BLaER1 (cell line): Measurements from ENCODE around the gene C2CD4D.

Source experiments
- H3K27ac ChIP-seq: shearing (Covaris generic); formaldehyde crosslinking; 2 replicates; pipeline ENCODE4 v1.8.1; 2022
- H3K27me3 ChIP-seq: shearing (Covaris generic); formaldehyde crosslinking; 2 replicates; pipeline ENCODE4 v1.8.1; 2022
- H3K36me3 ChIP-seq: shearing (Covaris generic); formaldehyde crosslinking; 2 replicates; pipeline ENCODE4 v1.8.1; 2022
- H3K4me1 ChIP-seq: shearing (Covaris generic); formaldehyde crosslinking; 2 replicates; pipeline ENCODE4 v1.8.1; 2022
- H3K4me2 ChIP-seq: shearing (Covaris generic); formaldehyde crosslinking; 2 replicates; pipeline ENCODE4 v1.8.1; 2022
- H3K4me3 ChIP-seq: shearing (Covaris generic); formaldehyde crosslinking; 2 replicates; pipeline ENCODE4 v1.8.1; 2022
- H3K9ac ChIP-seq: shearing (Covaris generic); formaldehyde crosslinking; 2 replicates; pipeline ENCODE4 v1.8.1; 2022
- H3K9me3 ChIP-seq: shearing (Covaris generic); formaldehyde crosslinking; 2 replicates; pipeline ENCODE4 v1.8.1; 2022
- H4K20me1 ChIP-seq: shearing (Covaris generic); formaldehyde crosslinking; 2 replicates; pipeline ENCODE4 v1.8.1; 2022
- Cebpa-rat ChIP-seq: shearing (Covaris generic); IDR thresholded peaks from 2 replicates; pipeline ENCODE4 v1.8.1; 2022

C2CD4D gene

DNA sequence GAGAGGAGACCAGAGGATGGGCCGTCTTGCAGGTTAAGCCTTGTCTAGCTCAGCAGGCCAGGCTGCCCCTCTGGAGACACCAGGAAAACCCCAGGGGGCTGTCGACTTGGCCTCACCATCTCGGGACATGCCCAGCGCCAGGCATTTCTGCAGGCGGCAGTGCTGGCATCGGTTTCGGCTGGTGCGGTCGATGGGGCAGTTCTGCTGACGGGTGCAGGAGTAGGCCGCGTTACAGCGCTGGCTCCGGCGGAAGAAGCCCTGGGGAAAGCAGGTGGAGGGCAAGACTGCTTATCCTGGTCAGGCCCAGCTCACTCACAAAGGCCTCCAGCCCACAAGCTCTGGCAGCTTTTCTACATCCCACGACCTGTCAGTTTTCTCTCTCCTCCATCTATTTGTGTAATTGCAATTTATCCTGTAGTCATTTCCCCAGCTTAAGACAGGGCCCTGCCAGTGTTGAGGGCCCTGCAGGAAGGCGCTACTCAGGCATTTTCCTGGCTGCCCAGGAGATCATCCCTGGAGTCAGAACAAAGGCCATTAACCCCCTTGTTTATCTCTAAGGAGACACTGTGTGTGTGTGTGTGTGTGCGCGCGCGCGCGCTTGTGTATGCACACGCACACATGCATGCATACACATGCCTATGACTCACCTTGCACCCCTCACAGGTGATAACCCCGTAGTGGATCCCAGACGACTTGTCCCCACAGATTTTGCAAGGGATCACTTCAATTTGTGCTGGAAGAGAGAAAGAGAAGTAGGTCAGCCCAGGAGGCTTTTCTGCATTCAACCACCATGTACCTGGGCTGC is 22.9 kb downstream of the C2CD4D start:
- Histone ChIP-seq H3K4me1 (peaks cover 88% of the 10 kb centered on the region), H3K9ac (peak overlapping the region; percentile 54; the same call in 1 of the 2 replicates), H3K4me3 (peak overlapping the region; percentile 34), H3K4me2 (peak overlapping the region; percentile 86), H3K27me3 (no peaks in the 10 kb centered on the region), H3K27ac (peak overlapping the region; percentile 77), H3K9me3 (no peaks in the 10 kb centered on the region), H3K36me3 (no peaks in the 10 kb centered on the region), H4K20me1 (no peaks in the 10 kb centered on the region)
- no peak for TF ChIP-seq Cebpa-rat

DNA sequence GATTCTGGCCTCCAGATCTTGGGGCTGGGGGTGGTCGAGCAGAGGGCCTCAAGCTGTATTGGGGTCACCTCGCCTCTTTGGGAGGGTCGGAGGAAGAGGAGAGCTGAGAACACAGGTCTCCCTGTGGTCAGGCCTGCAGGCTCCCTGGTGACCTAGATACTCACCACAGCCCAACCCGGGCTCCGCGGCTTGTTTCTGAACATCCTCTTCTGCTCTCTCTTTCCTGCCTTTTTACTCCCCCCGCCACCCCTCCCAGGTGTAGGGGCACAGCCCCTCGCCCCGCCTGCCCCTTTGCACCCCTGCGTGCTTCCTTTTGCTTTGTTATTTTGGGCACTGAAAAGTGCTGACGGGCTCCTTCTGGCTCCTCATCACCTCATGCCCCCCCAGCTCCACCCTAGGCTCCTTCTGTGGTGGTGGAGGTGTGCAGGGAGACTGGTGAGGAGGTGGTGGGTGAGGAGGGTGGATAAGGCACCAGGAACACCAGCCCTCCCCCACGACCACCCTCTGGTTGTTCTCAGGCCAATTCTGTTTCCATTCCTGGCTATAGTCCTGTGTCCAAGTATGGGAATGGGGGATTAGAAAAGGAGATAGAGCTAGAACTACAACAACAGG is 23.8 kb downstream of the C2CD4D start:
- Histone ChIP-seq H3K4me1 (peaks cover 83% of the 10 kb centered on the region), H3K27me3 (no peaks in the 10 kb centered on the region), H4K20me1 (no peaks in the 10 kb centered on the region), H3K4me3 (peak overlapping the region; percentile 34; the same call in 1 of the 2 replicates), H3K9me3 (no peaks in the 10 kb centered on the region), H3K36me3 (no peaks in the 10 kb centered on the region), H3K4me2 (peak overlapping the region; percentile 86), H3K9ac (peak overlapping the region; percentile 54; the same call in 1 of the 2 replicates), H3K27ac (peak overlapping the region; percentile 77)
- no peak for TF ChIP-seq Cebpa-rat

DNA sequence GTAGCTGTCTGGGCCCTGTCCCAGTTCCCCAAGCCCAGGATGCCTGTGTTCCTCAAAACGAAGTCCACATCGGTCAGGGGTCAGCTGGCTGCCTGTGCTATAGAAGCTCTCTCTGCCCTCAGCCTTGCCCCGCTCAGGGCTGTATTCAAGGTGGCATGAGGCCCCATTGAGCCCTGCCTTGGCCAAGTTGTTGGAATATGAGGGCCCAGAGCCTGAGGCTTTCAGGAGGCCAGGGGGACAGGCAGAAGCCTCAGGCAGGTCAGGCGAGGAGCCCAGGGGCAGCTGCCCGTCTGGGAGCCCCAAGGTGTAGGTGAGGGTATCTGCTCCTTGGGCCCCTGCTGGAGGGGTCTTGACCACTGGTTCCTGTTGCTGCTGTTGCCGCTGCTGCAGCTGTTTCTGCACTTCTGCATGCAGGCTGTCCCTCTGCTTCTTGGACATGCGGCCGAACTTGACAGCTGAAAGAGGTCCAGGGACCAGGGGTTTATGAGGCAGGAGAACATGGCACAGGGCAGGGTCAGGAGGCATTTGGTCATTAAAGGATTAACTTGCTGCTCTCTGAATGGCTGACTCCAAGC is 24.6 kb downstream of the C2CD4D start:
- Histone ChIP-seq H3K36me3 (no peaks in the 10 kb centered on the region), H3K9me3 (no peaks in the 10 kb centered on the region), H4K20me1 (no peaks in the 10 kb centered on the region), H3K9ac (no peak overlapping the region), H3K4me3 (no peak overlapping the region), H3K27ac (no peak overlapping the region), H3K27me3 (no peaks in the 10 kb centered on the region), H3K4me2 (peak overlapping the region; percentile 86), H3K4me1 (peaks cover 76% of the 10 kb centered on the region)
- TF ChIP-seq Cebpa-rat: no peak

DNA sequence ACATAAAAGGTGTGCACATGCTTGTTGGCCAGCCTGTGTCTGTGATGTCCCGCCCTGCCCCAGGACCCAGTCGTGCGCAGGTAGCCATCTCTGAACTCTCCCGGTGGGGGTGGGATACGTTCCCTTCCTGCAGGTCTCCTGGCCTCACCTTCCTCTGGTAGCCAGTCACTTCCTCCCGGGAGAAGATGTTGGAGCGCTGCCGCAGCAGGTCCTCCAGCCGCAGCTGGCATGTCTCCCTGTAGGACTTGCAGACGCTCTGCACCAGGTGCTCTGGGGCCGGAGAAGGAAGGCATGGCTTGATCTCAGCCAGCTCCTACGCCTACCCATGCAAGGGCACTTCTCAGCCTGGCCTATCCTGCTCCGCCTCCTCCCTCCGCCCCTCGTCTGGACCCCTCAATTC is 25.2 kb downstream of the C2CD4D start:
- Histone ChIP-seq H3K27me3 (no peaks in the 10 kb centered on the region), H3K36me3 (no peaks in the 10 kb centered on the region), H3K27ac (no peak overlapping the region), H3K9me3 (no peaks in the 10 kb centered on the region), H3K9ac (no peak overlapping the region), H3K4me2 (peak overlapping the region; percentile 86), H3K4me3 (no peak overlapping the region), H4K20me1 (no peaks in the 10 kb centered on the region), H3K4me1 (peaks cover 72% of the 10 kb centered on the region)
- TF ChIP-seq Cebpa-rat: no peak

DNA sequence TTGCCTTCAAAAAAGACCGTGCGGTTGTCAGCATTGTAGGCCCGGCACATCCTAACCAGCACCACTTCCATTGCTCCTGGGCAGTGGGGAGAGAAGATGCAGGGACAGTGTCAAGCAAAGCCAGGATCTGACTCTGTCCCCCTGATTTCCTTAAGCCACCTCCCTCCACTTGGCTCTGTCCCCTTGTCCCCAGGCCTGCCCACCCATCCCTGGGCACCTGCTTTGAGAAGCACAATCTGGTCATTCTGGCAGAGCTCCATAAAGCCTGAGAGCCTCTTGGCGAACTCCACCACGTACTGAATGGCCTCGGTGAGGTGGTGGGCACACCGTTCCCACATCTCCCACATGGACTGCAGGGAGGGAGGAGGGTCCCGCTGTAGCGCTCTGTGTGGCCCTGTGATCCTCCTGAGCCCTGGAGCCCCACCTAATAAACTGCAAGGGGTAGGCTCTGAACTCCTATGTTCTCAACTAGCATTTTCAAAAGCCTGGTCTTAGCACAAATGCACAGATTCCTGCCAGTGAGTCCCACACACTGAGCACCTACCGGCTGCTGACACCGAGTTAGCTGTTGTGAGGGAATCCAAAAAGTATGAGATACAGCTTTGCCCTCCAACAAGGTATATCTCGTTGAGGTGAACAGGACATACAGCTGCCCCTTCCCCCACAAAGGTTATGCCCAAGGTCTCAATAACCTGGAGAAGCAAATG is 26.2 kb downstream of the C2CD4D start:
- Histone ChIP-seq H4K20me1 (no peaks in the 10 kb centered on the region), H3K4me2 (no peak overlapping the region), H3K36me3 (no peaks in the 10 kb centered on the region), H3K4me3 (no peak overlapping the region), H3K27me3 (no peaks in the 10 kb centered on the region), H3K9me3 (no peaks in the 10 kb centered on the region), H3K4me1 (peaks cover 72% of the 10 kb centered on the region), H3K27ac (no peak overlapping the region), H3K9ac (no peak overlapping the region)
- no peak for TF ChIP-seq Cebpa-rat

DNA sequence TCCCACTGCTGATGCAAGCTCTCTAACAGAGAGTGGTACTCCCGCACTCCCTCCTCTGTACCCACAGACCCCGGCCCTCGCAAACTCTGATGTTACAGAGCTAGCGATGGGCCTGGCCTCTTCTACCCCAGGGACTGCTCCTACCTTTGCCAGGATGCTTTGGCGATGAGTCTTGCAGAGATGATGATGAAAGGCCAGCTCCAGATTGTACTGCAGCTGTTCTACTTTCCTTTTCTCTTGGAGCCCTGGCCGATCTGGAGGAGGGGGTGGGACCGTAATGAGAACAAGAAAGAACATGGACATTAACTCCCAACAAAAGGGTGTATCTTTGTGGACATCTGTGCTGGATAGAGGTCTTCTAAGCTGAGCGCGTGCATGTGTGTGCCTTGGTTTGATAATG is 28.4 kb downstream of the C2CD4D start:
- Histone ChIP-seq H3K27ac (no peak overlapping the region), H3K27me3 (no peaks in the 10 kb centered on the region), H4K20me1 (no peaks in the 10 kb centered on the region), H3K9me3 (no peaks in the 10 kb centered on the region), H3K4me3 (no peak overlapping the region), H3K9ac (no peak overlapping the region), H3K4me2 (no peak overlapping the region), H3K4me1 (peaks cover 72% of the 10 kb centered on the region), H3K36me3 (no peaks in the 10 kb centered on the region)
- no peak for TF ChIP-seq Cebpa-rat

DNA sequence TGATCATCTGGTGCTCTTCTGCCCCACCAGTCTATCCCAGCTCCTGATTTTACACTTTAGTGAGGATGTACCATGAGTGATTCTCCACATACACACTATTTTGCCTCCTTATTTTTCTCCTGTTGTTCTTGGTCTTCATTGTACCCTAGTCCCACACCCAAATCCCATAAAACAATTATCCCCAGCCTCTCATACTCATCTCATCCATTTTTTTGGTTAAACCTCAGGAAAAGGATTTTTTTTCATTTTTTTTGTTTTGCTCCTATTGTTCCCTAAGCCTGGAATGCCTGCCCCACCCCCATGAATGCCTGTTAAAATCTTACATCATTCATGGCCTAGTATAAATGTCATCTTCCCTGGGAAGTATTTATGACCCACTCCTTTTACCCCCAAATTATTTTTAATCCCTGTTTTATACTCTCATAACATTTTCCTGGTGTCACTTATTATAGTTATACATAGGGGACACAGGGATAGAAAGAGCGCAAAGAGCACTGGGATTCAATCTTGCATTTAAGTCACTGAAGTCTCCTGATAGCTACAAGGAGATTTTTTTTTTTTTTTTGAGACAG is 29.5 kb downstream of the C2CD4D start:
- Histone ChIP-seq H3K27me3 (no peaks in the 10 kb centered on the region), H3K4me1 (peaks cover 72% of the 10 kb centered on the region), H3K9me3 (no peaks in the 10 kb centered on the region), H3K4me2 (no peak overlapping the region), H3K9ac (no peak overlapping the region), H3K27ac (no peak overlapping the region), H3K4me3 (no peak overlapping the region), H4K20me1 (no peaks in the 10 kb centered on the region), H3K36me3 (no peaks in the 10 kb centered on the region)
- no peak for TF ChIP-seq Cebpa-rat

DNA sequence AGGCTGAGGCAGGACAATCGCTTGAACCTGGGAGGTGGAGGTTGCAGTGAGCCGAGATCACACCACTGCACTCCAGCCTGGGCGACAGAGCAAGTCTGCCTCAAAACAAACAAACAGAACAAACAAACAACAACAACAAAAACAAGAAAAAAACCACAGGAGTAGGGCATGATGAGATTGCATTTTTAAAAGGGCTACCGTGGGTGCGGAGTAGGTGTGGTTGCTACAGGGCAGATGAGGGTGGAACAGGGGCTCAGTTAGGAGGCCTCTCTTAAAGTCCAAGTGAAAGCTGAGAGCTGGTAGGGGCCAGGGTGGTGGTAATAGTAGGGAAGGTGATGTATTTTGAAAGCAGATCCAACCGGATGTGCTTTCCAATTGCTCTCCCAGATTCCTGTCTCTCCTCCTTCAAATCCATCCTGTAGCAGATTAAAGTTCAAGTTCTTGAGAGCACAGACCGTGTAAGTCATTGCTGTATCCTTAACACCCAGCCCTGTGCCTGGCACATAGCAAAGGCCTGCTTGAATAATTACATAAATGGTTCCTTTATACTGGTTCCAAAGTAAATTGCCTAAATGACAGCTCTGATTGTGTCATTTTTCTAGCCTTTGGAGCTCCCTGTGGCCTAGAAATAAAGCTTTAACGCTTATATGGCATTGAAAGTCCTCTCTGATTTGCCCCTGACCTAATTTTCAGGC is 30.2 kb downstream of the C2CD4D start:
- Histone ChIP-seq H3K4me1 (peaks cover 72% of the 10 kb centered on the region), H3K36me3 (no peaks in the 10 kb centered on the region), H3K4me3 (no peak overlapping the region), H3K27ac (no peak overlapping the region), H4K20me1 (no peaks in the 10 kb centered on the region), H3K9me3 (no peaks in the 10 kb centered on the region), H3K9ac (no peak overlapping the region), H3K27me3 (no peaks in the 10 kb centered on the region), H3K4me2 (no peak overlapping the region)
- no peak for TF ChIP-seq Cebpa-rat

DNA sequence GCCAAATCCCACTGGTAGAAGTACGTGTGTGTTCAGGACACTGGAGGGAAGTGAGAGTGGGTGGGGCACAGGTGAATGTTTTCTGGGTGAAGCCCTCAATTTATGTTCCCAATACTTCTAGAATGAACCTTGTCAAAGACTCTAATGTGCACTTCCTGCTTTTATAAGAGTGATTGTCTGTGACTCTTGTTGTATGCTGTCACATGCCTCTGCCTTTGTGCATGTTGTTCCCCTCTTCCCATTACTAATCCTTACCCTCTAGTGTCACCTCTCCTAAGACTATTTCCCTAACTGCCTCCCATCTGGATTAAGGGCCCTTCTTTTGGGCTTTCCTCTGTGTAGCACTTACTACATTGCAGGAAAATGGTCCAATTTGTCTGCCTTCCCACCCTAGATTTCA is 31.9 kb downstream of the C2CD4D start:
- Histone ChIP-seq H4K20me1 (no peaks in the 10 kb centered on the region), H3K36me3 (no peaks in the 10 kb centered on the region), H3K4me1 (peaks cover 73% of the 10 kb centered on the region), H3K4me2 (peak overlapping the region; percentile 95), H3K27me3 (no peaks in the 10 kb centered on the region), H3K9ac (no peak overlapping the region), H3K9me3 (no peaks in the 10 kb centered on the region), H3K27ac (no peak overlapping the region), H3K4me3 (no peak overlapping the region)
- TF ChIP-seq Cebpa-rat: no peak
